Muscle layer of duodenum (tissue), 2 donors: ENCODE results near the gene SIK2.
"Not testable (repeated sequence)": the region's sequence is repeated elsewhere in the genome, so short reads cannot be mapped to it uniquely, and the experiment has no call there.

Experiments used
- H3K27ac ChIP-seq: one replicate; pipeline ENCODE4 v1.7.0; 2013; ENCODE audit warnings: mild to moderate bottlenecking, low read length
- H3K27me3 ChIP-seq: one replicate; pipeline ENCODE4 v1.7.0; 2013; ENCODE audit warnings: low read depth, mild to moderate bottlenecking, control low read depth, low read length
- H3K36me3 ChIP-seq, 2 donors: one replicate each; pipeline ENCODE4 v1.7.0; 2013; ENCODE audit warnings: low read length in 2 of 2, control low read depth in 1 of 2, mild to moderate bottlenecking in 1 of 2; ENCODE audit not compliant: insufficient read depth in 2 of 2, control insufficient read depth in 1 of 2
- H3K4me1 ChIP-seq, 2 donors: one replicate each; pipeline ENCODE4 v1.7.0; 2013; ENCODE audit warnings: low read length in 2 of 2, mild to moderate bottlenecking in 2 of 2, control low read depth in 1 of 2, moderate library complexity in 1 of 2; ENCODE audit not compliant: insufficient read depth in 2 of 2, control insufficient read depth in 1 of 2
- H3K4me3 ChIP-seq, 2 donors: one replicate each; pipeline ENCODE4 v1.7.0; 2013; ENCODE audit warnings: low read length in 2 of 2, low read depth in 1 of 2, mild to moderate bottlenecking in 1 of 2
- H3K9me3 ChIP-seq, 2 donors: one replicate each; pipeline ENCODE4 v1.7.0; 2013; ENCODE audit warnings: low read length in 2 of 2, control low read depth in 1 of 2, mild to moderate bottlenecking in 1 of 2; ENCODE audit not compliant: control insufficient read depth in 1 of 2
- donor health status: healthy.

The SIK2 gene

DNA sequence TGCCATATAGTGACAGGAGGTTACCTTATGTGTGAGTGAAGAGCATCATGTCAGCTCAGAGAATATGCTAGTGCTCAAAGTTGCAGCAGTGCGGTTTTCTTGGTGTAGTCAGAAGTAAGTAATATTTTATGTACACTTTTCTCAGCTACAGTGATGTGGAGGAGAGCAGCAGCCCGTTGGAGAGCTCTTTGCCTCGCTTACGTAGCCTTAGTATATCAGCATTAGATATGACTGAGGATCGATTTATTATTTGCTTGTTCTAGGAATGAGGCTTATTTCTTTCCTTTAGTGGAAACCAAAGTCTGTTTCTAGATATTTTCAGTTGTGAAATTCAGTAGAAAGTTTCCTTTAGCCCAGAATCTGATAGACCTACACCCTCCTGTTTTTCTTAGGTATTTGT, 100.4 kb downstream of the SIK2 start:
- H3K4me1 ChIP-seq = peaks cover 0 to 8% of the 10 kb centered on the region in 2 donors
- no peak overlapping the region for H3K27ac ChIP-seq
- no peaks in the 10 kb centered on the region for H3K9me3 ChIP-seq
- no peaks in the 10 kb centered on the region for H3K27me3 ChIP-seq
- H3K36me3 ChIP-seq = peaks cover 27 to 41% of the 10 kb centered on the region in 2 donors
- no peak overlapping the region for H3K4me3 ChIP-seq

DNA sequence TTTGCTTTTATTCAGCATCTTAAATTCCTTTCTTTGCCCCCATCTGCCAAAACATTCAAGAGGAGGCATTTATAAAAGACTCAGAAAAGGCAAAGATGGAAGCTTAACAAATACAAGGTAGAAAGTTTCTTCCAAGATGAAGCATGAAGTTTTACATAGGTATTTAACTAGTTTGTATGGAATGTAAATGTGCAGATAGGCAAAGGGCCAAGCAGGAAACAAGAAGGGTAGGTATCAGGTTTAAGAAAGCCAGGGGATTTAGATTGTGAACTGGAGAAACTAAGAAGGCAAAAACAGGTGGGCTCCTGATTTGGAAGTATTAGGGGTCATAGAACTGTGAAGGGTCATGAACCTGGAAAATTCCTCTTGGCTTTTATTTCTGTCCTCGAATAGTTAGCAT, 101.3 kb downstream of the SIK2 start:
- H3K36me3 ChIP-seq = peaks cover 27 to 48% of the 10 kb centered on the region in 2 donors
- no peaks in the 10 kb centered on the region for H3K9me3 ChIP-seq
- no peak overlapping the region for H3K4me3 ChIP-seq
- no peak overlapping the region for H3K27ac ChIP-seq
- no peaks in the 10 kb centered on the region for H3K27me3 ChIP-seq
- H3K4me1 ChIP-seq = peaks cover 0 to 8% of the 10 kb centered on the region in 2 donors

DNA sequence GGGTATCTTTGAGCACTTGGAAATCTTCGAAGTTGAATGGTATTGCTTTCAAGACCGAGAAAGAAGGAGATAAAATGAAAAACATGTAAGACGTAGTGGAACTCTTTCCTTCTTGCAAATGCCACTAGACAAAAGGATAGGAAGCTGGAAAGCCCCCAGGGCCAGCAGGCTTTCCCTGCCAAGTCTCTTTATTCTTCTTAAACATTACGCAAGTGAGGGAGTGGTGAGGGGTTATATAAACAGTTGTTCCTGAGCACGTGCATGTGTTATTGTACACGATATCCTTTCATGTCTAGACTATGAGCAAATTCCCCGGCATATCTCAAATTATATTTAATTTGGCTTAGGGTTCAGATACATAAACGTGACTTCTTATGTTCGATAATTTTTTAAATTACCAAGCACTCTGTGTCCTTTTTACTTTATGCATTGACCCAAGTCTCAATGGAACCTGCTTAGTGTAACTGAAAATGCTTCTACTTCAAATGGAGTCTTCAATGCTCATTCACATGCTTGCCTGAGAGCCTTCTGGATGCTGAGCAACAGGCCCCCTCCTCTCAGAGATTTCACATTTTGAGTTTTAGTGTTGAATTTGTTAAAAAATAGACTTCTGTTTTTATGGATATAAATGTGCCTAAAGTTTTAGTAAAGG, 104.9 kb downstream of the SIK2 start:
- Histone ChIP-seq H3K4me3 (no peak overlapping the region), H3K9me3 (no peaks in the 10 kb centered on the region), H3K27me3 (no peaks in the 10 kb centered on the region), H3K27ac (no peak overlapping the region), H3K4me1 (peaks cover 0 to 8% of the 10 kb centered on the region in 2 donors), H3K36me3 (peaks cover 38 to 48% of the 10 kb centered on the region in 2 donors)

DNA sequence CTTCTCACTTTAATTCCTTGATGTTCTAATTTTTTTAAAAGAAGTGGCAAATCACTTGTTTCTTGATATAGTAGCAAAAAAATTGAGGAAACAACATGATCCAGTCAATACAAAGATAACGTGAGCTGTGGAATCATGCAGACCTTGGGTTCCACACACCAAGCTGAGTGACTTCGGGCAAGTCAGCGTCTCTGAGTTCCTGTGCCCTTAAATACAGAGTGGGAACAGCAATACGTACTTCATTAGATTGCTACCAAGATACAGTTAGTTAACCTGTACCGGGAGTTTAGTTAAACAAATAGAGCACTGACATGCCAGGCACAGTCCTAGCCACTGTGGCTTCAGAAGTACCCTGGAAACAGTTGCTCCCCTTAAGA, 105.4 kb downstream of the SIK2 start:
- Histone ChIP-seq H3K4me3 (no peak overlapping the region), H3K27ac (no peak overlapping the region), H3K36me3 (peaks cover 43 to 47% of the 10 kb centered on the region in 2 donors), H3K9me3 (no peaks in the 10 kb centered on the region), H3K4me1 (peaks cover 0 to 8% of the 10 kb centered on the region in 2 donors), H3K27me3 (no peaks in the 10 kb centered on the region)

DNA sequence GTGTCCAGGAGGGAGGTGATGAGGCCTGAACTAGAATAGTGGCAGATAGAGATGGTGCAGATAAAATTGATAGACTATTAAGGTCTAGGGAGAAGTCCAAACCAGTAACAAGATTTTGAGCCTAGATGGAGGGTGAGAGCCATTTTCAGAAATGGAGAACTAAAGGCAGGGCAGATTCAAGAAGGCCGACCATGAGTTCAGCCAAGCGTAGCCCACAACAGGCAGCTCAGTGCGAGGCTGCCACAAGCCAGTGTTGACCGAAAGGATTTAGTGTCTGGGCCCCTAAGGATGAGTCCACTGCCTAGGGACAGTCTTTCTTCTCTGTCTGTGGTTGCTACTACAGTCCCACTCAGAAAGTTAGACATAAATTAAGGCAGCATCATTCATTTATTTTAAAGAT, 112.3 kb downstream of the SIK2 start:
- Histone ChIP-seq H3K27ac (no peak overlapping the region), H3K4me1 (peaks cover 5 to 13% of the 10 kb centered on the region in 2 donors), H3K9me3 (no peaks in the 10 kb centered on the region), H3K4me3 (no peak overlapping the region), H3K27me3 (no peaks in the 10 kb centered on the region), H3K36me3 (peaks cover 18 to 33% of the 10 kb centered on the region in 2 donors)

DNA sequence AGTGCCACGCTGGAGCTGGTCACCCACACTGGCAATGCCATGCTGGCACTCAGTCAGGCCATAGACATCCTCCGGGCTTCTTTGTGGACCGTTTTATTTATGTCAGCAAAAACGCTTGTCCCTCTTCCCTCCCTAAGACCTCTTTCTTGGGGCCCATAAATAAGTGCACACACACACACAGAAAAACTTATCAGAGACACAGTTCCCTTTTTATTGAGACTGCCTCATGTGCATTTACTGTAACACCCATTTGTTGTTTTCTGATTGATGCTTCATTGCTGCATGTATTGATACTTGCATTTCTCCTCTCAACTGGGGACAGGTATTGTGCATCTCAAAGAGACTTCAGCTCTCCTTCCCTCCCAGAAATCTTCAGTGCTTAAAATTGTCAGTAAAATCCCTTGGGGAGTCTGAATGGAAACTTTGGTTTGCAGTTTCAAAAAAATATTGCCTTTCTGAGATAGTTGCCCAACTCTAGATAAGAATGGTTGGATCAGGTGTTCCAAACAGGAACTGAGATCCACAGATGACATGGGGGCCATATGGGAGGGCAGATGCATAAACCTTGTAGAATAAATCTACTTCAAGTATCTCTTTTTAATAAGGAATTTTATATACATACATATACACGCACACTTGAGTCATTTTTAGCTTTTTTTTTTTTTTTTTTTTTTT, 113.0 kb downstream of the SIK2 start:
- Histone ChIP-seq H3K27me3 (no peaks in the 10 kb centered on the region), H3K4me1 (peaks cover 5 to 13% of the 10 kb centered on the region in 2 donors), H3K36me3 (peaks cover 22 to 36% of the 10 kb centered on the region in 2 donors), H3K27ac (no peak overlapping the region), H3K4me3 (no peak overlapping the region), H3K9me3 (no peaks in the 10 kb centered on the region)

DNA sequence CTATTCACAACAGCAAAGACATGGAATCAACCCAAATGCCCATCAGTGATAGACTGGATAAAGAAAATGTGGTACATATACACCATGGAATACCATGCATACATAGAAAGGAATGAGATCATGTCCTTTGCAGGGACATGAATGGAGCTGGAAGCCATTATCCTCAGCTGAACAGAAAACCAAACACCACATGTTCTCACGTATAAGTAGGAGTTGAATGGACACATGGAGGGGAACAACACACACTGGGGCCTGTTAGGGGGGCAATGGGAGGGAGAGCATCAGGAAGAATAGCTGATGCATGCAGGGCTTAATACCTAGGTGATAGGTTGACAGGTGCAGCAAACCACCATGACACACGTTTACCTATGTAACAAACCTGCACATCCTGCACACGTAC, 115.4 kb downstream of the SIK2 start:
- H3K36me3 ChIP-seq = peaks cover 35 to 46% of the 10 kb centered on the region in 2 donors
- H3K27ac ChIP-seq = not testable (repeated sequence)

DNA sequence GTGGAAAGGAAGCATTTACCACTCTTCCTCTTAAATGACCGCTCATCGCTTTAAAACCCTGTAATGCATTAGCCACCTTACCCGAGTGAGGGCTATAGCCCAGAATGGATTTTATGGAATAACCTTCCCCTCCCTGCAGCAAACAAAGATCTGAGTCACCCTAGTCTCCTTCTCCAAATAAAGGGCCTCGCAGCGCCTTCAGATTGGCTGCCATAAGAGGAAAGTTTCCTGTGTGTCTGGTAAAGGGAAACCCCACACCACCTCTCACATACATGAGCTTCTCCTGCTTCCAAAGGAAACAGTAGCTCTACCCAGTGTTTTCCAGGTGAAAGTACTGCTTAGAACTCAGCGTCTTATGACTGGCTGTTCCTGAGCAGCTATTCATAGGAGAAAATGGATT, 116.2 kb downstream of the SIK2 start:
- H3K9me3 ChIP-seq = no peaks in the 10 kb centered on the region
- H3K36me3 ChIP-seq = peaks cover 40 to 49% of the 10 kb centered on the region in 2 donors
- H3K4me3 ChIP-seq = no peak overlapping the region
- no peaks in the 10 kb centered on the region for H3K27me3 ChIP-seq
- peaks cover 5 to 13% of the 10 kb centered on the region in 2 donors for H3K4me1 ChIP-seq
- H3K27ac ChIP-seq = no peak overlapping the region

More for the DNA sequence above, 115.4 kb downstream of the SIK2 start:
- H3K4me1 ChIP-seq = peaks cover 5 to 13% of the 10 kb centered on the region in 2 donors
- not testable (repeated sequence) for H3K27me3 ChIP-seq, H3K9me3 ChIP-seq, H3K4me3 ChIP-seq

DNA sequence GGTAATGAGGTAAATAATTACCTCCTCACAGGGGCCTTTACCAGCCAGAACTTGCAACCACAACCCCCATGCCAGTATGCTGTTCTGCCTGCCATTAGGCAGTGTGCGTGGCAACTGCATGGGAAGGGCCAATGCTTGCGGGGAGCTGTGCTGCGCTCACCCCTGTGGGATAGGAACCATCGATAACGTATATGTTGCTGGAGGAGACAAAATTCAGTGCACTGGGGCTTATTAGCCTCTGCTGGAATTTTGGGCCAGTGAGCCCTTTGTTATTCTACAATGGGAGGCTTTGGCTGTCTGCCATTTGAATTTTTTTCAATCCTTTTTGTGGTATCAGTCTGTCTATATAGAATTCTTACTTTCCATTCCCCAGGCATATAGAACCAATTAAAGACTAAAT, 116.6 kb downstream of the SIK2 start:
- peaks cover 44 to 49% of the 10 kb centered on the region in 2 donors for H3K36me3 ChIP-seq

DNA sequence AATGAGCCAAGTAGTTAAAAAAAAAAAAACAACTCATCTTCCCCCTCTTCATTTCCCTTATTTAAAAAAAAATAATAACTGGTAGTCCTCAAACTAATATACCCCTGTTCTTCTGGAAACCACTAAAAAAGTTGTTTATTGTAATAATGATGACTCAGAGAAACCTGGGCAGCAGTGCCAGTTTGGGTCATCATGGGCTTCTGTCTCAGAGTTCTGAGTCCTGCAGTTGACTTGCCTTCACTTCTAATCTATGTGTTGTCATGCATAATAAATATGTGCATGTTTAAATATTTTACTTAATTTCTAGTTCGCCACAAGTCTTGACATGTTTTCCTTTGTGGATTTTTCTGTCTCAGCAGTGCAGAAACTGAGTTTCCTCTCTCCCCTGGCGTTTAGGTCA, 117.1 kb downstream of the SIK2 start:
- Histone ChIP-seq H3K27ac (no peak overlapping the region), H3K36me3 (peaks cover 50 to 55% of the 10 kb centered on the region in 2 donors)

More for the DNA sequence above, 116.6 kb downstream of the SIK2 start:
- H3K9me3 ChIP-seq = no peaks in the 10 kb centered on the region
- no peak overlapping the region for H3K27ac ChIP-seq
- H3K4me1 ChIP-seq = peaks cover 5 to 13% of the 10 kb centered on the region in 2 donors
- no peaks in the 10 kb centered on the region for H3K27me3 ChIP-seq
- H3K4me3 ChIP-seq = no peak overlapping the region

DNA sequence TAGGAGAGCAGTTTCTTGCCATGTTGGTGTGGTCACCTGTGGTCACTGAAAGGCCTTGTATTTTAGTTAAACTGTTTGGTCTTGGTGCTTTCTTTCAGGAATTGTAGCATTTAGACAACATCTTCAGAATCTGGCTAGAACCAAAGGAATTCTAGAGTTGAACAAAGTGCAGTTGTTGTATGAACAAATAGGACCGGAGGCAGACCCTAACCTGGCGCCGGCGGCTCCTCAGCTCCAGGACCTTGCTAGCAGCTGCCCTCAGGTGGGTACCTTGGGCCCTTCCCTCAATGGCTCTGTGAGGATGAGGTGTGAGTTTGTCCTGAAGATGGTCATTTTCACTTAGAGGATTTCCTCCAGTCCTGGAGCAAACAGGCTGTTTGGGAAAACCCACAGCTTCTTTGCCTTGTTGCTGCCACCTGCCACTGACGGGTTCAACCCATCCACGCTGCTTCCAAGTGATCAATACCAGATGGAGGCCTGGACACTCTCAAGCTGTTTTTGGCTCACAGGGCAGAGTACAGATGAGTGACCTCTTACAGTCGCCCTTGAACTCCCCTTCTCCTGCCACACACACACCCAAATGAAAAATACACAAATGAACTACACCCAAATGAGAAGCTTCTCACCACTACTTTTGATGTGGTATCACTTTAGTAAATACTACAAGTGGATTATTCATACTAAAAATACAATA, 118.7 kb downstream of the SIK2 start:
- Histone ChIP-seq H3K36me3 (peaks cover 63 to 64% of the 10 kb centered on the region in 2 donors), H3K4me1 (peaks cover 5 to 13% of the 10 kb centered on the region in 2 donors), H3K4me3 (no peak overlapping the region), H3K27ac (no peak overlapping the region), H3K9me3 (no peaks in the 10 kb centered on the region), H3K27me3 (no peaks in the 10 kb centered on the region)

More for the DNA sequence above, 117.1 kb downstream of the SIK2 start:
- Histone ChIP-seq H3K9me3 (no peaks in the 10 kb centered on the region), H3K27me3 (no peaks in the 10 kb centered on the region), H3K4me1 (peaks cover 5 to 13% of the 10 kb centered on the region in 2 donors), H3K4me3 (no peak overlapping the region)
